Measurements from ENCODE around the gene ESCO1. TPM values are rescaled to one million over a fixed set of nuclear protein-coding genes. Genes with fewer than 3 reads are reported as not detected.

Gene ESCO1
- total and polyA plus RNA-seq, 2 of the 4 experiments (the other 2 are of a cell fraction): 3.1 to 4.5 TPM

GRCh38 chr18:21507913-21508701 lies 92.4 kb downstream of the ESCO1 start:
- DNase-seq (no peak), ATAC-seq (ENCODE audit: low read depth) (no peak)
- no peak overlapping the region for H2AK9ac ChIP-seq (replicated peaks; ENCODE audit: low read depth, low read length, poor library complexity)
- H3K79me1 ChIP-seq (ENCODE audit: low read depth in 1 of 2, low read length in 2 of 2): no peaks in the 10 kb centered on the region
- no peak overlapping the region for H4K91ac ChIP-seq (ENCODE audit: insufficient read depth, low read depth, low read length)
- H3K27ac ChIP-seq (ENCODE audit: insufficient read depth, low read length): no peak overlapping the region
- no peak overlapping the region for H2BK120ac ChIP-seq (ENCODE audit: low read depth, low read length)
- in situ Hi-C loops (cut with MboI; ENCODE audit: low sequenced_read_pairs): no loop called here
- no peak overlapping the region for H2AK5ac ChIP-seq (ENCODE audit: low read depth, low read length)
- no peak overlapping the region for H4K5ac ChIP-seq (ENCODE audit: low read depth, low read length)
- H3K23ac ChIP-seq (ENCODE audit: low read depth, low read length): no peak overlapping the region
- H3K9ac ChIP-seq (ENCODE audit: low read depth, low read length): no peak overlapping the region
- no peak overlapping the region for H2BK5ac ChIP-seq (ENCODE audit: low read depth, low read length, poor library complexity, severe bottlenecking)
- no peak overlapping the region for H2AFZ ChIP-seq (replicated peaks; ENCODE audit: low read length, poor library complexity)
- H4K20me1 ChIP-seq (ENCODE audit: insufficient read depth, low read length): no peaks in the 10 kb centered on the region
- 77% methylated on average over 4 of the region's 13 CpGs; no CpG with 5 or more reads in 1 of the 2 experiments for WGBS, 2 experiments (ENCODE audit: extremely low coverage in 2 of 2, insufficient read length in 1 of 2)
- no peaks in the 10 kb centered on the region for H3K4me1 ChIP-seq (ENCODE audit: control insufficient read depth, insufficient read depth, low read length)
- ChIA-PET POLR2A (ENCODE audit: unreplicated experiment) (interaction anchor here (0.5 kb wide), 1 partner anchor 10 kb away, joined by 4 read pairs; no protein-coding TSS in a partner anchor), CTCF (no interaction called here)
- no peak overlapping the region for H2BK15ac ChIP-seq (ENCODE audit: low read depth, low read length)
- no TSS peak for BruUV-seq (replicated peaks)
- intact Hi-C loops (cut with micrococcal nuclease): no loop called here
- H3K27me3 ChIP-seq (ENCODE audit: control insufficient read depth, insufficient read depth, low read length): no peaks in the 10 kb centered on the region
- H3K9me3 ChIP-seq (ENCODE audit: control insufficient read depth, insufficient read depth, low read length): no peaks in the 10 kb centered on the region
- no peaks in the 10 kb centered on the region for H3K36me3 ChIP-seq (ENCODE audit: control insufficient read depth, insufficient read depth, low read length)
- H3K14ac ChIP-seq (replicated peaks; ENCODE audit: low read depth, low read length): no peak overlapping the region
- no peak overlapping the region for H3K4me3 ChIP-seq (ENCODE audit: insufficient read depth, low read depth, low read length)
- no peak overlapping the region for H3K4me2 ChIP-seq (ENCODE audit: low read depth, low read length)
- H2BK20ac ChIP-seq (ENCODE audit: low read depth, low read length): no peak overlapping the region
- H4K8ac ChIP-seq (ENCODE audit: low read depth in 2 of 2, low read length in 2 of 2): no peak overlapping the region
- H3K56ac ChIP-seq (ENCODE audit: extremely low read depth, insufficient read depth, low read length): no peak overlapping the region
- H3K9me1 ChIP-seq (ENCODE audit: insufficient read depth, low read length): no peaks in the 10 kb centered on the region; the same call in 1 of the 2 replicates
- TF ChIP-seq RCOR1 (IDR thresholded peaks at IDR 0.05; ENCODE audit: insufficient replicate concordance, low read length) (no peak), MAFK (IDR thresholded peaks at IDR 0.05; ENCODE audit: low read depth, low read length) (no peak), NFE2L2 (IDR thresholded peaks at IDR 0.05; ENCODE audit: low read depth, low read length) (no peak), RFX5 (IDR thresholded peaks at IDR 0.05; ENCODE audit: low read depth, low read length) (no peak), SMC3 (IDR thresholded peaks at IDR 0.05; ENCODE audit: low read depth, low read length) (no peak), FOS (IDR thresholded peaks at IDR 0.05; ENCODE audit: low read depth, low read length) (no peak), USF2 (IDR thresholded peaks at IDR 0.05; ENCODE audit: low read depth, low read length) (no peak), CTCF (conservative IDR thresholded peaks at IDR 0.05; ENCODE audit: low read depth, low read length) (no peak), MAZ (IDR thresholded peaks at IDR 0.05; ENCODE audit: borderline replicate concordance, low read depth, low read length) (no peak), CHD1 (IDR thresholded peaks at IDR 0.05; ENCODE audit: low read depth, low read length) (no peak), MXI1 (IDR thresholded peaks at IDR 0.05; ENCODE audit: borderline replicate concordance, low read depth, low read length) (no peak), ELK1 (IDR thresholded peaks at IDR 0.05; ENCODE audit: borderline replicate concordance, low read depth, low read length) (no peak)
- dilution Hi-C loops (cut with HindIII; ENCODE audit: low sequenced_read_pairs, unreplicated experiment): no loop called here
- no peak overlapping the region for H3K4ac ChIP-seq (ENCODE audit: low read depth, low read length)
- no peak overlapping the region for H3K18ac ChIP-seq (ENCODE audit: low read depth, low read length)

Measured in IMR-90 (cell line).